Activated B cell treated with CpG ODN at 0.5 μM for 24 hours (primary cell): Measurements from ENCODE around the gene CCT2. TPM values are rescaled to one million over a fixed set of nuclear protein-coding genes. Genes with fewer than 3 reads are reported as not detected.

ENCODE experiments used
- ATAC-seq: fragments of 200-7000 bp; cut with Tn5 transposase; one replicate; pipeline ENCODE4 v1.10.0; 2021; ENCODE audit warnings: low read depth, mild to moderate bottlenecking, moderate library complexity
- CTCF ChIA-PET: fragments of 350-600 bp; sonication (Branson Sonifier 250); formaldehyde crosslinking; loops from one replicate; lab custom pipeline; 2021; ENCODE audit warnings: antibody characterized with exemption; lab: Charles Lee
- POLR2A ChIA-PET: fragments of 350-600 bp; sonication (Branson Sonifier 250); formaldehyde crosslinking; loops from one replicate; lab custom pipeline; 2021; ENCODE audit warnings: antibody characterized with exemption; lab: Charles Lee
- DNase-seq: peaks from one replicate; pipeline ENCODE4 v3.0.0; 2022
- H3K27ac Mint-ChIP-seq: one replicate; pipeline ENCODE4 v1.8.0; 2020; ENCODE audit warnings: mixed read lengths
- H3K27me3 Mint-ChIP-seq: one replicate; pipeline ENCODE4 v1.8.0; 2021; ENCODE audit warnings: mixed read lengths
- H3K36me3 Mint-ChIP-seq: one replicate; pipeline ENCODE4 v1.8.0; 2021; ENCODE audit warnings: low read depth, mixed read lengths
- H3K4me1 Mint-ChIP-seq: one replicate; pipeline ENCODE4 v1.8.0; 2021; ENCODE audit warnings: mixed read lengths
- H3K4me3 Mint-ChIP-seq: one replicate; pipeline ENCODE4 v1.8.0; 2020; ENCODE audit warnings: mild to moderate bottlenecking, mixed read lengths
- H3K9me3 Mint-ChIP-seq: one replicate; pipeline ENCODE4 v1.8.0; 2020; ENCODE audit warnings: mixed read lengths
- CTCF ChIP-seq: fragments of 200-600 bp; IDR thresholded peaks from one replicate; pipeline ENCODE4 v1.8.0; 2022; ENCODE audit warnings: antibody characterized with exemption, mild to moderate bottlenecking
- intact Hi-C: fragments of 100-400 bp; cut with micrococcal nuclease; formaldehyde crosslinking; loops from one replicate; pipeline ENCODE4 v1.15.1; 2024
- total RNA-seq: library from RNA; stranded (reverse); gene quantifications from 2 replicates; pipeline ENCODE4 v1.2.3, GENCODE V29; 2022

CCT2 gene
- total RNA-seq, 1 donor from 2014 or later: 211 TPM

DNA sequence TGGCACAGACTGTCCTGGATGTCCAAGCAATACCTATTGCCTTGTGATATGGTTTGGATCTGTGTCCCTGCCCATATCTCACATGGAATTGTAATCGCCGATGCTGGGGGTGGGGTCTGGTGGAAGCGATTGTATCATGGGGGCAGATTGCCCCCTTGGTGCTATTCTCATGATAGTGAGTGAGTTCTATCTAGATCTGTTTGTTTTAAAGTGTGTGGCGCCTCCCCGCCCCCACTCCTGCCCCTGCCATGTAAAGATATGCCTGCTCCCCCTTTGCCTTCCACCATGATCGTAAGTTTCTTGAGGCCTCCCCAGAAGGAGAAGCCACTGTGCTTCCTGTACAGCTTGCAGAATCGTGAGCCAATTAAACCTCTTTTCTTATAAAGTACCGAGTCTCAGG, 42.2 kb downstream of the CCT2 start:
- CTCF ChIA-PET: no interaction called here
- ATAC-seq: no peak
- POLR2A ChIA-PET: no interaction called here
- no peaks in the 10 kb centered on the region for H3K9me3 Mint-ChIP-seq
- H3K27me3 Mint-ChIP-seq: peaks cover 7% of the 10 kb centered on the region
- intact Hi-C loops: no loop called here
- no peak for TF ChIP-seq CTCF
- no peak for DNase-seq
- no peaks in the 10 kb centered on the region for H3K36me3 Mint-ChIP-seq
- no peaks in the 10 kb centered on the region for H3K4me1 Mint-ChIP-seq
- H3K4me3 Mint-ChIP-seq: no peak overlapping the region
- no peak overlapping the region for H3K27ac Mint-ChIP-seq

DNA sequence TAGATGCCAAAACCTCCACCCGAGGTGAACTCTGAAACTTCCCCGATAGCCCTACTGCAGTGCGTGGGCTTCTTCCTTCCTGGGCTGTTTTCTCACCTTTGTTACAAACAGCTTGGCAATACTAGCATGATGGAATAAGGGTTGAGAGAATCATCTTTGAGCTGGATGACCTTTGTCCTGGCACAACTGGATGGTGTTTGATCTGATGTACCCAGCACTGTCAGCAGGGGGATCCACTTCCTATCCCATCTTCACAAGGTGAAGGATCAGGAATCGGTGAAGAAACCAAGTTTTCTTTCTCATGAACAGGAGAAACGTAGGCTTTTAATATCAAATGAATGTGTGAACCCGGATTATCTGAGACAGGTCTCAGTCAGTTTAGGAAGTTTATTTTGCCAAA, 44.9 kb downstream of the CCT2 start:
- ChIA-PET CTCF (no interaction called here), POLR2A (no interaction called here)
- no peak for TF ChIP-seq CTCF
- peaks cover 4% of the 10 kb centered on the region for H3K27me3 Mint-ChIP-seq
- intact Hi-C loops: no loop called here
- ATAC-seq (no peak), DNase-seq (no peak)
- no peaks in the 10 kb centered on the region for H3K9me3 Mint-ChIP-seq
- no peaks in the 10 kb centered on the region for H3K36me3 Mint-ChIP-seq
- no peak overlapping the region for H3K4me3 Mint-ChIP-seq
- H3K4me1 Mint-ChIP-seq: no peaks in the 10 kb centered on the region
- no peak overlapping the region for H3K27ac Mint-ChIP-seq

- Mint-ChIP-seq H3K36me3 (no peaks in the 10 kb centered on the region), H3K27me3 (no peaks in the 10 kb centered on the region), H3K9me3 (no peaks in the 10 kb centered on the region), H3K4me3 (no peak overlapping the region), H3K4me1 (no peaks in the 10 kb centered on the region), H3K27ac (no peak overlapping the region)
- intact Hi-C loops: no loop called here
- DNase-seq: no peak
- ChIA-PET POLR2A (no interaction called here), CTCF (no interaction called here)
- TF ChIP-seq CTCF: no peak
- ATAC-seq: no peak
Measured at GRCh38 chr12:69633061-69633460, 47.8 kb downstream of the CCT2 start.

DNA sequence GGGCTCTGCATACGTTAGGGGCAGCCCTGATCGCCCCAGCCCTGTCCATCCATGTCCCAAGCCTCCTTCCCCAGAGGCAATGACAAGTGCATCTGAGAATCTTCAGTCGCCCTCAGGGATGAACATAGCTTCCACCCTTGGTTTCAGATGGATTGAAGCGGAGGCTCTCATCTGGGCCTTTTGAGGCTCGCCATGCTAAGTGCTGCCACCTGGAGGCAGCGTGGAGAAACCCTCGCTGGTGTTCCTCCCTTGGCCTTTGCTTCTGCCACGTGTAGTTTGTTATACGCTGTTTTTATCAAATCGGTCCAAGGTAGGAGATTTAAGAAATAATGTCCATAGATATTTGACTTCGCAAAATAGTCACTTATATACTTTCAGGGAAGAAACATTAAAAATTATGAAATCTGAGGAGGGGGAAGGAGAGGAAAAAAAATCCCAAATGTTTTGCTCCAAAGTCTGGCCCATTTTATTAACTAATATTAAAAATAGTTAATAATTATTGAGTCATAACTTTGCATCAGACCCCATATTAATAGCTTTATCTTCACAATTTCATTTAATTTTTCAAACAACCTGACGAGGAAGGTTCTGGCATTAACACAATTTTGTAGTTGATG, 54.2 kb downstream of the CCT2 start:
- Mint-ChIP-seq H3K4me1 (no peaks in the 10 kb centered on the region), H3K36me3 (no peaks in the 10 kb centered on the region), H3K9me3 (no peaks in the 10 kb centered on the region), H3K27ac (no peak overlapping the region), H3K27me3 (no peaks in the 10 kb centered on the region), H3K4me3 (no peak overlapping the region)
- peak; percentile 77 for ATAC-seq
- ChIA-PET CTCF (interaction anchor here (0.8 to 3.9 kb wide), 7 partner anchors 8 to 485 kb away, joined by 3 to 39 read pairs (median 4); no protein-coding TSS in a partner anchor), POLR2A (interaction anchor here (0.6 kb wide), 1 partner anchor 281 kb away, joined by 5 read pairs; no protein-coding TSS in a partner anchor)
- TF ChIP-seq CTCF: peak; percentile 77
- peak; percentile 37 for DNase-seq
- intact Hi-C loops: loop anchor here (1.0 kb wide), 5 partner anchors 224 to 485 kb away; no protein-coding TSS in a partner anchor

DNA sequence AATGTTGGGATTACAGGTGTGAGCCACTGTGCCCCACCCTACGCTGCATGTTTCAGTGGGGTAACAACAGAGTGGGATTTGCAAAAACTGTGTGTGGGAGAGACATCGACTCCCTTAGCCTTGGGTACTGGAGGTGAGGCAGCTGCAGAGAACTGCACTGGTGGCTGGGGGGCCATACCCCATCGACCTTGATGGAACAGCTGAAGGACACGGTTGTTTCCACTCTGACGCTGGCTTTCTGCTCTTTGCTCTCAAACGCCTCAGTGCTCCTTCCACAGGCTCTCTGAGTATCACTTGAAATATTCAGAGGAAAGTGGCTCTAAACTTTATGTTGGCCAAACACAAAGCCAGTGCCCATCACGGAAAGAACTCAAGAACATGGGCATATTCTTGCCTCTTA, 56.3 kb downstream of the CCT2 start:
- TF ChIP-seq CTCF: no peak
- no peak for DNase-seq
- intact Hi-C loops: no loop called here
- Mint-ChIP-seq H3K4me3 (no peak overlapping the region), H3K27me3 (no peaks in the 10 kb centered on the region), H3K27ac (no peak overlapping the region), H3K36me3 (no peaks in the 10 kb centered on the region), H3K4me1 (no peaks in the 10 kb centered on the region), H3K9me3 (no peaks in the 10 kb centered on the region)
- POLR2A ChIA-PET: no interaction called here
- ATAC-seq: no peak
- CTCF ChIA-PET: interaction anchor here (1.8 to 3.9 kb wide), 2 partner anchors 284 to 350 kb away, joined by 9 to 39 read pairs; no protein-coding TSS in a partner anchor
